ENCODE data around the gene RYR1.

Gene RYR1

DNA sequence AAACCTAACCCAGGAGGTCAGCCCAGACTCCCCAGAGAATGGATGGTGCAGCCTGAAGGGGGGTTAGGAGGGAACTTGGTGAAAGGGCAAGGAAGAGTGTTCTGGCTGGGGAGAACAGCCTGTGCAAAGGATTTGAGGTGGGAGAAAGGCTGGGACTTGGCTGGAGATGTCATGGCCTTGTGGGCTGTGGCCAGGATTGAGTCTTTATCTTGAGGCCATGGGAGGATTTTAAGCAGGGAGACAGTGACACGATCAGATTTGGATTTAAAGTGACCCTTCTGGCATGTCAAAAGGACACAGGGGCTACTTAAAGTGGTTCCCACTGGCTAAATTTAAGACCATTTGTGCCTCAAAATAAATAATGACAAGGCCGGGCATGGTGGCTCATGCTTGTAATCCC, 154.6 kb downstream of the RYR1 start:
- CTCF ChIA-PET: no interaction called here
- Histone ChIP-seq H3K4me1 (ENCODE audit: control insufficient read depth, insufficient read depth, low read length) (no peaks in the 10 kb centered on the region), H3K36me3 (ENCODE audit: control insufficient read depth in 2 of 2, insufficient read depth in 1 of 2, low read length in 2 of 2) (peaks cover 0 to 3% of the 10 kb centered on the region in 2 experiments; a peak in 1 of 3 replicates), H3K4me3 (ENCODE audit: low read depth, low read length) (no peak overlapping the region), H3K27ac (ENCODE audit: extremely low read depth, low read depth, low read length) (no peak overlapping the region), H3K9me3 (ENCODE audit: control insufficient read depth, insufficient read depth, low read depth, low read length) (no peaks in the 10 kb centered on the region)
- POLR2A ChIA-PET: interaction anchor here (0.7 kb wide), 1 partner anchor 23 kb away, joined by 3 read pairs; no protein-coding TSS in a partner anchor
- TF ChIP-seq ZNF514 (tag by site-specific recombination; IDR thresholded peaks at IDR 0.05) (no peak), ZNF776 (tag by site-specific recombination; IDR thresholded peaks at IDR 0.05; ENCODE audit: borderline replicate concordance) (no peak), ZNF394 (tag by site-specific recombination; IDR thresholded peaks at IDR 0.05; ENCODE audit: borderline replicate concordance) (no peak), ZNF335 (tag by site-specific recombination; conservative IDR thresholded peaks at IDR 0.05) (no peak), ZNF707 (tag by site-specific recombination; IDR thresholded peaks at IDR 0.05) (no peak)
- TF ChIP-seq, protein P1, sequence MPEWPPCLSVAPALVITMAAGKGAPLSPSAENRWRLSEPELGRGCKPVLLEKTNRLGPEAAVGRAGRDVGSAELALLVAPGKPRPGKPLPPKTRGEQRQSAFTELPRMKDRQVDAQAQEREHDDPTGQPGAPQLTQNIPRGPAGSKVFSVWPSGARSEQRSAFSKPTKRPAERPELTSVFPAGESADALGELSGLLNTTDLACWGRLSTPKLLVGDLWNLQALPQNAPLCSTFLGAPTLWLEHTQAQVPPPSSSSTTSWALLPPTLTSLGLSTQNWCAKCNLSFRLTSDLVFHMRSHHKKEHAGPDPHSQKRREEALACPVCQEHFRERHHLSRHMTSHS (tag by site-specific recombination; IDR thresholded peaks at IDR 0.05): no peak
- TF ChIP-seq, protein P2, sequence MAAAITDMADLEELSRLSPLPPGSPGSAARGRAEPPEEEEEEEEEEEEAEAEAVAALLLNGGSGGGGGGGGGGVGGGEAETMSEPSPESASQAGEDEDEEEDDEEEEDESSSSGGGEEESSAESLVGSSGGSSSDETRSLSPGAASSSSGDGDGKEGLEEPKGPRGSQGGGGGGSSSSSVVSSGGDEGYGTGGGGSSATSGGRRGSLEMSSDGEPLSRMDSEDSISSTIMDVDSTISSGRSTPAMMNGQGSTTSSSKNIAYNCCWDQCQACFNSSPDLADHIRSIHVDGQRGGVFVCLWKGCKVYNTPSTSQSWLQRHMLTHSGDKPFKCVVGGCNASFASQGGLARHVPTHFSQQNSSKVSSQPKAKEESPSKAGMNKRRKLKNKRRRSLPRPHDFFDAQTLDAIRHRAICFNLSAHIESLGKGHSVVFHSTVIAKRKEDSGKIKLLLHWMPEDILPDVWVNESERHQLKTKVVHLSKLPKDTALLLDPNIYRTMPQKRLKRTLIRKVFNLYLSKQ (tag by site-specific recombination; IDR thresholded peaks at IDR 0.05; ENCODE audit: borderline replicate concordance): no peak

DNA sequence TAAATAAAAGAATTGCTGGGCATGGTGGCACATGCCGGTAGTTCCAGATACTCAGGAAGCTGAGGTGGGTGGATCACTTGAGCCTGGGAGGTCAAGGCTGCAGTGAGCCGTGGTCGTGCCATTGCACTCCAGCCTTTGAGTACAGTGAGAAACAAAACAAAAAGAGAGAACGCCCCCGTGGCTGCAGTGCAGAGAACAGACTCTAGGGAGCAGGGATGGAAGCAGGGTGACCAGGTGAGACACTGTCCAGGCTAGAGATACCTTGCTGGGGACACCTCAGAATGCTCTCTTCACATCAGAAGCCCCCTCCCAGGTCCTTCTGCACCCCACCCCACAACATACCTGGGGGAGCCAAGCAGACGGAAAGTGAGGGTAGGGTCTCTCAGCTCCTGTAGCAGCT, 159.4 kb downstream of the RYR1 start:
- CTCF ChIA-PET: interaction anchor here (0.6 to 1.6 kb wide), 9 partner anchors 11 to 306 kb away, joined by 3 to 7 read pairs (median 3); partner anchors contain the start of genes EIF3K and FAM98C
- no peak overlapping the region for H3K27ac ChIP-seq (ENCODE audit: extremely low read depth, low read depth, low read length)
- H3K4me3 ChIP-seq (ENCODE audit: low read depth, low read length): no peak overlapping the region
- H3K36me3 ChIP-seq (ENCODE audit: control insufficient read depth in 2 of 2, insufficient read depth in 1 of 2, low read length in 2 of 2): peaks cover 0 to 3% of the 10 kb centered on the region in 2 experiments; a peak in 1 of 3 replicates
- peaks cover 12% of the 10 kb centered on the region for H3K4me1 ChIP-seq (ENCODE audit: control insufficient read depth, insufficient read depth, low read length)
- no peaks in the 10 kb centered on the region for H3K9me3 ChIP-seq (ENCODE audit: control insufficient read depth, insufficient read depth, low read depth, low read length)
- POLR2A ChIA-PET: interaction anchor here (5.5 kb wide), 1 partner anchor 26 kb away, joined by 84 read pairs; the partner anchor contains the start of gene EIF3K
- no peak for TF ChIP-seq ZBTB17 (tag by site-specific recombination; IDR thresholded peaks at IDR 0.05)
- TF ChIP-seq, protein P3, sequence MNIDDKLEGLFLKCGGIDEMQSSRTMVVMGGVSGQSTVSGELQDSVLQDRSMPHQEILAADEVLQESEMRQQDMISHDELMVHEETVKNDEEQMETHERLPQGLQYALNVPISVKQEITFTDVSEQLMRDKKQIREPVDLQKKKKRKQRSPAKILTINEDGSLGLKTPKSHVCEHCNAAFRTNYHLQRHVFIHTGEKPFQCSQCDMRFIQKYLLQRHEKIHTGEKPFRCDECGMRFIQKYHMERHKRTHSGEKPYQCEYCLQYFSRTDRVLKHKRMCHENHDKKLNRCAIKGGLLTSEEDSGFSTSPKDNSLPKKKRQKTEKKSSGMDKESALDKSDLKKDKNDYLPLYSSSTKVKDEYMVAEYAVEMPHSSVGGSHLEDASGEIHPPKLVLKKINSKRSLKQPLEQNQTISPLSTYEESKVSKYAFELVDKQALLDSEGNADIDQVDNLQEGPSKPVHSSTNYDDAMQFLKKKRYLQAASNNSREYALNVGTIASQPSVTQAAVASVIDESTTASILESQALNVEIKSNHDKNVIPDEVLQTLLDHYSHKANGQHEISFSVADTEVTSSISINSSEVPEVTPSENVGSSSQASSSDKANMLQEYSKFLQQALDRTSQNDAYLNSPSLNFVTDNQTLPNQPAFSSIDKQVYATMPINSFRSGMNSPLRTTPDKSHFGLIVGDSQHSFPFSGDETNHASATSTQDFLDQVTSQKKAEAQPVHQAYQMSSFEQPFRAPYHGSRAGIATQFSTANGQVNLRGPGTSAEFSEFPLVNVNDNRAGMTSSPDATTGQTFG (tag by site-specific recombination; IDR thresholded peaks at IDR 0.05; ENCODE audit: borderline replicate concordance): no peak
- TF ChIP-seq SP2 (tag by site-specific recombination; IDR thresholded peaks at IDR 0.05): no peak
- TF ChIP-seq RBAK (tag by site-specific recombination; IDR thresholded peaks at IDR 0.05): no peak
- TF ChIP-seq ZNF518A (tag by site-specific recombination; conservative IDR thresholded peaks at IDR 0.05; ENCODE audit: low read depth): no peak
- TF ChIP-seq ZNF843 (tag by site-specific recombination; IDR thresholded peaks at IDR 0.05): no peak
- TF ChIP-seq TRIM28 (IDR thresholded peaks at IDR 0.05; ENCODE audit: borderline replicate concordance, low read length): no peak
- no peak for TF ChIP-seq ZNF10 (tag by site-specific recombination; IDR thresholded peaks at IDR 0.05)
- no peak for TF ChIP-seq GLIS2 (tag by site-specific recombination; IDR thresholded peaks at IDR 0.05)
- no peak for TF ChIP-seq CTCF (tag by site-specific recombination; IDR thresholded peaks at IDR 0.05)
- TF ChIP-seq ZNF37A (tag by site-specific recombination; IDR thresholded peaks at IDR 0.05): no peak
- no peak for TF ChIP-seq ZFP37 (tag by site-specific recombination; IDR thresholded peaks at IDR 0.05)
- TF ChIP-seq, protein P4, sequence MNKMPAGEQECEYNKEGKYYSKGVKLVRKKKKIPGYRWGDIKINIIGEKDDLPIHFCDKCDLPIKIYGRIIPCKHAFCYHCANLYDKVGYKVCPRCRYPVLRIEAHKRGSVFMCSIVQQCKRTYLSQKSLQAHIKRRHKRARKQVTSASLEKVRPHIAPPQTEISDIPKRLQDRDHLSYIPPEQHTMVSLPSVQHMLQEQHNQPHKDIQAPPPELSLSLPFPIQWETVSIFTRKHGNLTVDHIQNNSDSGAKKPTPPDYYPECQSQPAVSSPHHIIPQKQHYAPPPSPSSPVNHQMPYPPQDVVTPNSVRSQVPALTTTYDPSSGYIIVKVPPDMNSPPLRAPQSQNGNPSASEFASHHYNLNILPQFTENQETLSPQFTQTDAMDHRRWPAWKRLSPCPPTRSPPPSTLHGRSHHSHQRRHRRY (tag by site-specific recombination; IDR thresholded peaks at IDR 0.05): no peak
- TF ChIP-seq ZNF155 (tag by site-specific recombination; IDR thresholded peaks at IDR 0.05): no peak
- TF ChIP-seq GLI4 (tag by site-specific recombination; IDR thresholded peaks at IDR 0.05): no peak
- TF ChIP-seq ZNF157 (tag by site-specific recombination; IDR thresholded peaks at IDR 0.05): no peak

All from HEK293 (cell line).